Liver (tissue), 9 donors: ENCODE results near the gene ATP10A. TPM values are rescaled to one million over a fixed set of nuclear protein-coding genes. Genes with fewer than 3 reads are reported as not detected.

Experiments
- DNase-seq: peaks from one replicate; pipeline ENCODE4 v3.0.0-alpha.2; 2017; ENCODE audit warnings: low spot score
- H3K27ac ChIP-seq, 2 donors: one replicate each; pipeline ENCODE4 v1.7.0; 2013; ENCODE audit warnings: inconsistent platforms in 2 of 2, low read length in 2 of 2, control low read depth in 1 of 2, low read depth in 1 of 2, mild to moderate bottlenecking in 1 of 2
- H3K27me3 ChIP-seq, 4 donors: one replicate each; pipeline versions ENCODE4 v1.6.1 to v1.7.0; 2013; ENCODE audit warnings: low read length in 3 of 4, inconsistent platforms in 1 of 4, mild to moderate bottlenecking in 1 of 4, moderate library complexity in 1 of 4; ENCODE audit not compliant: control insufficient read depth in 4 of 4, insufficient read depth in 4 of 4
- H3K36me3 ChIP-seq, 4 donors: one replicate each; pipeline versions ENCODE4 v1.6.1 to v1.7.0; 2013; ENCODE audit warnings: low read length in 3 of 4, mild to moderate bottlenecking in 3 of 4, low read depth in 1 of 4, moderate library complexity in 1 of 4; ENCODE audit not compliant: control insufficient read depth in 4 of 4, insufficient read depth in 3 of 4
- H3K4me1 ChIP-seq, 4 donors: one replicate each; pipeline versions ENCODE4 v1.6.1 to v1.7.0; 2013; ENCODE audit warnings: low read length in 3 of 4, mild to moderate bottlenecking in 3 of 4, moderate library complexity in 1 of 4; ENCODE audit not compliant: control insufficient read depth in 4 of 4, insufficient read depth in 4 of 4
- H3K4me3 ChIP-seq, 3 donors: one replicate each; pipeline versions ENCODE4 v1.6.1 to v1.7.0; 2013; ENCODE audit warnings: low read length in 3 of 3, control low read depth in 1 of 3, low read depth in 1 of 3, mild to moderate bottlenecking in 1 of 3
- H3K9ac ChIP-seq, 2 donors: one replicate each; pipeline ENCODE4 v1.7.0; 2013; ENCODE audit warnings: low read length in 2 of 2, mild to moderate bottlenecking in 2 of 2, moderate library complexity in 2 of 2, control low read depth in 1 of 2, low read depth in 1 of 2
- H3K9me3 ChIP-seq, 4 donors: one replicate each; pipeline versions ENCODE4 v1.6.1 to v1.7.0; 2013; ENCODE audit warnings: low read length in 3 of 4; ENCODE audit not compliant: control insufficient read depth in 4 of 4
- ATF3 ChIP-seq: IDR thresholded peaks from 2 replicates; pipeline ENCODE4 v1.6.1; 2016; ENCODE audit warnings: antibody characterized with exemption
- EGR1 ChIP-seq, 2 donors: IDR thresholded peaks; 2 replicates each; pipeline ENCODE4 v1.6.1; 2016 to 2018; ENCODE audit warnings: antibody characterized with exemption in 2 of 2, low read depth in 2 of 2
- FOXA1 ChIP-seq: IDR thresholded peaks from 2 replicates; pipeline ENCODE4 v1.6.1; 2016; ENCODE audit warnings: antibody characterized with exemption
- FOXA2 ChIP-seq: IDR thresholded peaks from 2 replicates; pipeline ENCODE4 v1.6.1; 2016; ENCODE audit warnings: antibody characterized with exemption
- GABPA ChIP-seq, 2 donors: IDR thresholded peaks in 1 of 2; conservative IDR thresholded peaks in 1 of 2; 2 replicates each; pipeline ENCODE4 v1.6.1; 2016; ENCODE audit warnings: antibody characterized with exemption in 2 of 2, mild to moderate bottlenecking in 1 of 2, moderate library complexity in 1 of 2
- HNF4A ChIP-seq, 2 donors: conservative IDR thresholded peaks; 2 replicates each; pipeline ENCODE4 v1.6.1; 2016; ENCODE audit warnings: antibody characterized with exemption in 2 of 2, mild to moderate bottlenecking in 2 of 2
- HNF4G ChIP-seq: IDR thresholded peaks from 2 replicates; pipeline ENCODE4 v1.6.1; 2016; ENCODE audit warnings: antibody characterized with exemption
- JUND ChIP-seq, 2 donors: IDR thresholded peaks; 2 replicates each; pipeline ENCODE4 v1.6.1; 2016; ENCODE audit warnings: antibody characterized with exemption in 2 of 2
- NR2F2 ChIP-seq: IDR thresholded peaks from 2 replicates; pipeline ENCODE4 v1.6.1; 2016; ENCODE audit warnings: antibody characterized with exemption
- RAD21 ChIP-seq, 2 donors: IDR thresholded peaks; 2 replicates each; pipeline ENCODE4 v1.6.1; 2016; ENCODE audit warnings: antibody characterized with exemption in 2 of 2, mild to moderate bottlenecking in 2 of 2
- RXRA ChIP-seq, 2 donors: IDR thresholded peaks; 2 replicates each; pipeline ENCODE4 v1.6.1; 2017 to 2018; ENCODE audit warnings: antibody characterized with exemption in 2 of 2, mild to moderate bottlenecking in 1 of 2
- SP1 ChIP-seq: IDR thresholded peaks from 2 replicates; pipeline ENCODE4 v1.6.1; 2018; ENCODE audit warnings: antibody characterized with exemption, mild to moderate bottlenecking
- TAF1 ChIP-seq: conservative IDR thresholded peaks from 2 replicates; pipeline ENCODE4 v1.6.1; 2016; ENCODE audit warnings: antibody characterized with exemption, mild to moderate bottlenecking
- YY1 ChIP-seq: IDR thresholded peaks from 2 replicates; pipeline ENCODE4 v1.6.1; 2016; ENCODE audit warnings: antibody characterized with exemption, mild to moderate bottlenecking
- WGBS: extraction: QIAGEN DNeasy Blood & Tissue Kit; methylation state at CpG from one replicate; pipeline ENCODE4 v1.1.7; 2013; 5-methylcytosine and 5-hydroxymethylcytosine counted together
- polyA plus RNA-seq, 2 donors: library from polyadenylated mRNA; stranded (reverse) in 1 of 2; unstranded in 1 of 2; fragments of 200-250 nt in 1 of 2; fragments of >200 nt in 1 of 2; fragmentation: Nextera tagmentation in 1 of 2; extraction: Ambion mirVana in 1 of 2; gene quantifications; one replicate each; pipeline versions ENCODE4 v1.2.1 to v1.2.3, GENCODE V29; 2013 to 2015
- total RNA-seq, 2 donors: library from RNA; depleted of rRNA; stranded (reverse); fragments of >200 nt; gene quantifications; one replicate each; pipeline ENCODE4 v1.2.3, GENCODE V29; 2014
- TF ChIP-seq, protein P1 (sequence below): IDR thresholded peaks from 2 replicates; pipeline ENCODE4 v1.6.1; 2016; ENCODE audit warnings: antibody characterized with exemption, mild to moderate bottlenecking
- TF ChIP-seq, protein P2 (sequence below): IDR thresholded peaks from 2 replicates; pipeline ENCODE4 v1.6.1; 2016; ENCODE audit warnings: antibody characterized with exemption
- TF ChIP-seq, protein P3 (sequence below): IDR thresholded peaks from 2 replicates; pipeline ENCODE4 v1.6.1; 2016; ENCODE audit warnings: antibody characterized with exemption
- TF ChIP-seq, protein P4 (sequence below): fragments of 150-350 bp; IDR thresholded peaks from 2 replicates; pipeline ENCODE4 v1.5.1; 2017; ENCODE audit warnings: improper control_type of control experiment, low read depth, low read length; ENCODE audit not compliant: missing input control
- donor health status: healthy.
- donor health status: healthy.
- donor health status: healthy.
- donor health status: healthy.
- donor health status: healthy.

Gene ATP10A
- total and polyA plus RNA-seq, 4 donors, result 0.22 to 1.8 (median 0.39) TPM

- no peaks in the 10 kb centered on the region for H3K9me3 ChIP-seq
- H3K4me3 ChIP-seq, result no peak overlapping the region
- no peaks in the 10 kb centered on the region for H3K36me3 ChIP-seq
- no peak overlapping the region for H3K27ac ChIP-seq
- DNase-seq, result no peak
- H3K4me1 ChIP-seq, result no peaks in the 10 kb centered on the region
- 88% methylated on average over 14 of the region's 14 CpGs for WGBS
- TF ChIP-seq ATF3 (no peak), FOXA2 (no peak), RAD21 (IDR thresholded peaks at IDR 0.05) (no peak), HNF4G (no peak), TAF1 (no peak), FOXA1 (no peak), JUND (IDR thresholded peaks at IDR 0.05) (no peak), EGR1 (IDR thresholded peaks at IDR 0.05; ENCODE audit: low read depth in 2 of 2) (no peak)
- TF ChIP-seq, protein P1, sequence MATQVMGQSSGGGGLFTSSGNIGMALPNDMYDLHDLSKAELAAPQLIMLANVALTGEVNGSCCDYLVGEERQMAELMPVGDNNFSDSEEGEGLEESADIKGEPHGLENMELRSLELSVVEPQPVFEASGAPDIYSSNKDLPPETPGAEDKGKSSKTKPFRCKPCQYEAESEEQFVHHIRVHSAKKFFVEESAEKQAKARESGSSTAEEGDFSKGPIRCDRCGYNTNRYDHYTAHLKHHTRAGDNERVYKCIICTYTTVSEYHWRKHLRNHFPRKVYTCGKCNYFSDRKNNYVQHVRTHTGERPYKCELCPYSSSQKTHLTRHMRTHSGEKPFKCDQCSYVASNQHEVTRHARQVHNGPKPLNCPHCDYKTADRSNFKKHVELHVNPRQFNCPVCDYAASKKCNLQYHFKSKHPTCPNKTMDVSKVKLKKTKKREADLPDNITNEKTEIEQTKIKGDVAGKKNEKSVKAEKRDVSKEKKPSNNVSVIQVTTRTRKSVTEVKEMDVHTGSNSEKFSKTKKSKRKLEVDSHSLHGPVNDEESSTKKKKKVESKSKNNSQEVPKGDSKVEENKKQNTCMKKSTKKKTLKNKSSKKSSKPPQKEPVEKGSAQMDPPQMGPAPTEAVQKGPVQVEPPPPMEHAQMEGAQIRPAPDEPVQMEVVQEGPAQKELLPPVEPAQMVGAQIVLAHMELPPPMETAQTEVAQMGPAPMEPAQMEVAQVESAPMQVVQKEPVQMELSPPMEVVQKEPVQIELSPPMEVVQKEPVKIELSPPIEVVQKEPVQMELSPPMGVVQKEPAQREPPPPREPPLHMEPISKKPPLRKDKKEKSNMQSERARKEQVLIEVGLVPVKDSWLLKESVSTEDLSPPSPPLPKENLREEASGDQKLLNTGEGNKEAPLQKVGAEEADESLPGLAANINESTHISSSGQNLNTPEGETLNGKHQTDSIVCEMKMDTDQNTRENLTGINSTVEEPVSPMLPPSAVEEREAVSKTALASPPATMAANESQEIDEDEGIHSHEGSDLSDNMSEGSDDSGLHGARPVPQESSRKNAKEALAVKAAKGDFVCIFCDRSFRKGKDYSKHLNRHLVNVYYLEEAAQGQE, result no peak
- TF ChIP-seq, protein P2, sequence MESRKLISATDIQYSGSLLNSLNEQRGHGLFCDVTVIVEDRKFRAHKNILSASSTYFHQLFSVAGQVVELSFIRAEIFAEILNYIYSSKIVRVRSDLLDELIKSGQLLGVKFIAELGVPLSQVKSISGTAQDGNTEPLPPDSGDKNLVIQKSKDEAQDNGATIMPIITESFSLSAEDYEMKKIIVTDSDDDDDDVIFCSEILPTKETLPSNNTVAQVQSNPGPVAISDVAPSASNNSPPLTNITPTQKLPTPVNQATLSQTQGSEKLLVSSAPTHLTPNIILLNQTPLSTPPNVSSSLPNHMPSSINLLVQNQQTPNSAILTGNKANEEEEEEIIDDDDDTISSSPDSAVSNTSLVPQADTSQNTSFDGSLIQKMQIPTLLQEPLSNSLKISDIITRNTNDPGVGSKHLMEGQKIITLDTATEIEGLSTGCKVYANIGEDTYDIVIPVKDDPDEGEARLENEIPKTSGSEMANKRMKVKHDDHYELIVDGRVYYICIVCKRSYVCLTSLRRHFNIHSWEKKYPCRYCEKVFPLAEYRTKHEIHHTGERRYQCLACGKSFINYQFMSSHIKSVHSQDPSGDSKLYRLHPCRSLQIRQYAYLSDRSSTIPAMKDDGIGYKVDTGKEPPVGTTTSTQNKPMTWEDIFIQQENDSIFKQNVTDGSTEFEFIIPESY, result no peak
- TF ChIP-seq, protein P3, sequence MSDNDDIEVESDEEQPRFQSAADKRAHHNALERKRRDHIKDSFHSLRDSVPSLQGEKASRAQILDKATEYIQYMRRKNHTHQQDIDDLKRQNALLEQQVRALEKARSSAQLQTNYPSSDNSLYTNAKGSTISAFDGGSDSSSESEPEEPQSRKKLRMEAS, result no peak
- H3K9ac ChIP-seq, result no peak overlapping the region
- no peaks in the 10 kb centered on the region for H3K27me3 ChIP-seq
These were observed 93.1 kb downstream of the ATP10A start for GRCh38 chr15:25770031-25770430.

DNA sequence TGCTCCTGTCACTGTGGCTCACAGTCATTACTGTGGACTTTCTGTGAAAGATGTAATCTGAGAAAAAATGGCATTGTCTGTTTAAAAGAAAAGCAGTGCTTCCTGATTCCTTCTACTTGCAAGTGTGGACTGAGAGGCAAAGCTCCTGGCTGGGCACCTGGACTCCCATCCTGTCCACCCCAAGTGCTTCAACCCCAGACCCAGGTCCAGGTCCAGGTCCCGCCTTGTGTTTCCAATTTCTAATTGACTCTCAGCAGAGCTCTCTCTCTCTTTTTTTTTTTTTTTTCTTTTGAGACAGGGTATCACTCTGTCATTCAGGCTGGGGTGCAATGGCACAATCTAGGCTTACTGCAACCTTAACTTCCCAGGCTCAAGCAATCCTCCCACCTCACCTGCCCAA is 94.9 kb downstream of the ATP10A start:
- no peak overlapping the region for H3K27ac ChIP-seq
- no peak overlapping the region for H3K9ac ChIP-seq
- no peak overlapping the region for H3K4me3 ChIP-seq
- peaks cover 0 to 2% (median 0%) of the 10 kb centered on the region in 4 donors for H3K9me3 ChIP-seq
- H3K36me3 ChIP-seq, result no peaks in the 10 kb centered on the region
- 95% methylated on average over 1 of the region's 1 CpG for WGBS
- H3K27me3 ChIP-seq, result no peaks in the 10 kb centered on the region
- H3K4me1 ChIP-seq, result no peaks in the 10 kb centered on the region
- no peak for DNase-seq
- TF ChIP-seq YY1, result no peak
- no peak for TF ChIP-seq RXRA (IDR thresholded peaks at IDR 0.05)
- TF ChIP-seq EGR1 (IDR thresholded peaks at IDR 0.05; ENCODE audit: low read depth in 2 of 2), result no peak
- TF ChIP-seq, protein P4, sequence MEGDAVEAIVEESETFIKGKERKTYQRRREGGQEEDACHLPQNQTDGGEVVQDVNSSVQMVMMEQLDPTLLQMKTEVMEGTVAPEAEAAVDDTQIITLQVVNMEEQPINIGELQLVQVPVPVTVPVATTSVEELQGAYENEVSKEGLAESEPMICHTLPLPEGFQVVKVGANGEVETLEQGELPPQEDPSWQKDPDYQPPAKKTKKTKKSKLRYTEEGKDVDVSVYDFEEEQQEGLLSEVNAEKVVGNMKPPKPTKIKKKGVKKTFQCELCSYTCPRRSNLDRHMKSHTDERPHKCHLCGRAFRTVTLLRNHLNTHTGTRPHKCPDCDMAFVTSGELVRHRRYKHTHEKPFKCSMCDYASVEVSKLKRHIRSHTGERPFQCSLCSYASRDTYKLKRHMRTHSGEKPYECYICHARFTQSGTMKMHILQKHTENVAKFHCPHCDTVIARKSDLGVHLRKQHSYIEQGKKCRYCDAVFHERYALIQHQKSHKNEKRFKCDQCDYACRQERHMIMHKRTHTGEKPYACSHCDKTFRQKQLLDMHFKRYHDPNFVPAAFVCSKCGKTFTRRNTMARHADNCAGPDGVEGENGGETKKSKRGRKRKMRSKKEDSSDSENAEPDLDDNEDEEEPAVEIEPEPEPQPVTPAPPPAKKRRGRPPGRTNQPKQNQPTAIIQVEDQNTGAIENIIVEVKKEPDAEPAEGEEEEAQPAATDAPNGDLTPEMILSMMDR, result no peak
- no peak for TF ChIP-seq SP1
- TF ChIP-seq GABPA (IDR thresholded peaks at IDR 0.05 in 1 of 2, conservative IDR thresholded peaks at IDR 0.05 in 1 of 2), result no peak
- TF ChIP-seq, protein P3, result no peak
- TF ChIP-seq, protein P1, result no peak
- TF ChIP-seq NR2F2, result no peak
- no peak for TF ChIP-seq RAD21 (IDR thresholded peaks at IDR 0.05)
- TF ChIP-seq ATF3, result no peak
- TF ChIP-seq HNF4G, result no peak
- TF ChIP-seq, protein P2, result no peak
- no peak for TF ChIP-seq HNF4A (conservative IDR thresholded peaks at IDR 0.05)
- TF ChIP-seq JUND (IDR thresholded peaks at IDR 0.05), result no peak
